Measurements from ENCODE around the gene ADGRG7. TPM values are rescaled to one million over a fixed set of nuclear protein-coding genes. Genes with fewer than 3 reads are reported as not detected.

Gene ADGRG7
- total and polyA plus RNA-seq, 2 of the 13 experiments (the other 11 are each of a cell fraction or from before 2014, with no cell fraction given): not detected

GRCh38 chr3:100719136-100719535 lies 109.7 kb downstream of the ADGRG7 start:
- Histone ChIP-seq H3K9me3 (ENCODE audit: low read length) (no peaks in the 10 kb centered on the region), H3K27me3 (ENCODE audit: control insufficient read depth in 1 of 2, insufficient read depth in 2 of 2, low read length in 2 of 2) (no peaks in the 10 kb centered on the region), H3K4me2 (ENCODE audit: low read depth, low read length) (no peak overlapping the region), H3K36me3 (replicated peaks in 1 of 2; ENCODE audit: control insufficient read depth in 1 of 2, insufficient read depth in 2 of 2, low read length in 2 of 2) (peaks cover 5 to 65% of the 10 kb centered on the region in 2 experiments), H2AFZ (ENCODE audit: low read length) (no peak overlapping the region), H3K27ac (ENCODE audit: extremely low read length, insufficient read depth, low read length) (no peak overlapping the region), H3K79me2 (ENCODE audit: insufficient read depth, low read length) (peaks cover 62% of the 10 kb centered on the region), H4K20me1 (ENCODE audit: insufficient read depth, low read length) (peaks cover 34% of the 10 kb centered on the region), H3K9ac (ENCODE audit: insufficient read depth, low read depth, low read length) (no peak overlapping the region), H3K4me1 (ENCODE audit: insufficient read depth, low read length) (peaks cover 36% of the 10 kb centered on the region), H3K4me3 (replicated peaks in 1 of 3; ENCODE audit: insufficient read depth in 1 of 3, low read depth in 2 of 3, low read length in 3 of 3) (no peak overlapping the region)
- in situ Hi-C loops (cut with HindIII; ENCODE audit: extremely low pct_ligation_motif_present, low pct_unique_long_range_greater_than_20kb): loop anchor here (25.0 kb wide), 3 partner anchors 107 to 907 kb away; partner anchors contain the start of genes ADGRG7 and CMSS1
- DNase-seq (ENCODE audit: low spot score) (no peak), ATAC-seq (no peak), FAIRE-seq (no peak)
- POLR2A ChIA-PET: no interaction called here
- 89% methylated on average over 1 of the region's 1 CpG for WGBS (ENCODE audit: low lambda C conversion rate)
- no TSS peak for BruUV-seq (replicated peaks)
- CTCF ChIA-PET (ENCODE audit: low intra/inter-chr PET ratio, low total read pairs): no interaction called here
- intact Hi-C loops (cut with micrococcal nuclease; ENCODE audit: unreplicated experiment): loop anchor here (10.0 kb wide), 2 partner anchors 404 to 904 kb away; partner anchors contain the start of gene CMSS1
- TF ChIP-seq TFDP1 (CRISPR knock-in tag; IDR thresholded peaks at IDR 0.05; ENCODE audit: borderline replicate concordance) (no peak), NFRKB (IDR thresholded peaks at IDR 0.05) (no peak), FOSL1 (CRISPR knock-in tag; IDR thresholded peaks at IDR 0.05; ENCODE audit: borderline replicate concordance) (no peak), ZNF570 (CRISPR knock-in tag; IDR thresholded peaks at IDR 0.05; ENCODE audit: borderline replicate concordance) (no peak), CEBPB (IDR thresholded peaks at IDR 0.05; ENCODE audit: borderline replicate concordance, low read depth, low read length) (no peak), SRY (CRISPR knock-in tag; IDR thresholded peaks at IDR 0.05) (no peak), SMARCE1 (IDR thresholded peaks at IDR 0.05; ENCODE audit: borderline replicate concordance) (no peak), TAF1 (CRISPR knock-in tag; IDR thresholded peaks at IDR 0.05) (no peak), ZNF512B (CRISPR knock-in tag; IDR thresholded peaks at IDR 0.05; ENCODE audit: borderline replicate concordance) (no peak), ZBTB46 (CRISPR knock-in tag; IDR thresholded peaks at IDR 0.05; ENCODE audit: borderline replicate concordance) (no peak), ZNF574 (CRISPR knock-in tag; IDR thresholded peaks at IDR 0.05) (no peak), PPARG (CRISPR knock-in tag; conservative IDR thresholded peaks at IDR 0.05) (no peak), ZNF414 (CRISPR knock-in tag; IDR thresholded peaks at IDR 0.05) (no peak), STAT5B (CRISPR knock-in tag; IDR thresholded peaks at IDR 0.05) (no peak), ZNF296 (CRISPR knock-in tag; conservative IDR thresholded peaks at IDR 0.05) (no peak), ZBTB20 (CRISPR knock-in tag; IDR thresholded peaks at IDR 0.05; ENCODE audit: borderline replicate concordance, low read depth) (no peak), NFATC3 (CRISPR knock-in tag; IDR thresholded peaks at IDR 0.05) (no peak)
